Measurements from ENCODE around the gene HIVEP3.

DNA sequence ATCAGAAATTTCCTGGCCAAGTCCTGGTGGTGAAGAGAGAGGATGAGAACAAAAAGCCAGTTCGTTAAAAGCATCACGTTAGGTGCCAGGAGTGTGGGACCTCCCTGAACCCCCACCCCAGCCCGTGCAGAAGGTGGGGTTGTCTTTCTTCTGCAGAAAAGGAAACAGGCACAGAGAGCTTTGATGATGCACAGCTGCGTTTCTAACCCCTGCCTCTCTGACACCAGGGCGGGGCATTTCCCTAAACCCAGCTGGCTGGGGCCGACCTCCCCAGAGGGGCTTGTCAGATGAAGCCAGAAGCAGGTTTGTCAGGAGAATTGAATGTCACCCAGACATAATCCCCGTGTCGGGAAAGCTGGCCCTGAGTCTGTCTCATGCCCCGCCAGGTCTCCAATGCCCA is 244.9 kb downstream of the HIVEP3 start:
- TF ChIP-seq CTCF (IDR thresholded peaks at IDR 0.05) (no peak), POLR2A (IDR thresholded peaks at IDR 0.05) (no peak)

Measured in right lobe of liver (tissue), 4 donors.